Esophagus mucosa (tissue), 1 donor: ENCODE results near the gene IRAK4. TPM values are rescaled to one million over a fixed set of nuclear protein-coding genes. Genes with fewer than 3 reads are reported as not detected.
A peak's percentile ranks its signal among the peaks of the same experiment; 100 is the strongest.

ENCODE experiments used
- ATAC-seq: fragments of 200-7000 bp; cut with Tn5 transposase; one replicate; pipeline ENCODE4 v1.9.1; 2020
- total RNA-seq: library from RNA; stranded (reverse); gene quantifications from one replicate; pipeline ENCODE4 v1.2.4, GENCODE V29; 2023
- donor health status: DM: yes; HTN: yes; CAD: no.

IRAK4 gene
- total RNA-seq, 1 donor from 2014 or later = 15.1 TPM

DNA sequence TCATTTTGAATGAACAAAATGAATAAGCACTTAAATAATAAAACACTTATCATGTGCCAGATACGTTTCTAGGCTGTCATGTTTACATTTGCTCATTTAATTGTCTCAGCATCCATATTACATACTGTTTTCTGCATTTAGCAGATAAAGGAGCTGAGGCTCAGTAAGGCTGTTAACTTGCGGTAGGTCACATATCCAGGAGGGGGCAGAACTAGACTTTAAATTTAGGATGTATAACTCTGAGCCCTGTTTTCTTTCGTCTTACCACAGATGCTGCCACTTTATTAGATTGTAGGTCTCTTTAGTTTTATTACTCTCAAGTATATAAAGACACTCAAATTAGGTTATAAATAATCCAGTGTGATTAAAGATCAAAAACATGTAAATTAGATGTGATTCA, 17.7 kb downstream of the IRAK4 start:
- peak; percentile 54 for ATAC-seq

DNA sequence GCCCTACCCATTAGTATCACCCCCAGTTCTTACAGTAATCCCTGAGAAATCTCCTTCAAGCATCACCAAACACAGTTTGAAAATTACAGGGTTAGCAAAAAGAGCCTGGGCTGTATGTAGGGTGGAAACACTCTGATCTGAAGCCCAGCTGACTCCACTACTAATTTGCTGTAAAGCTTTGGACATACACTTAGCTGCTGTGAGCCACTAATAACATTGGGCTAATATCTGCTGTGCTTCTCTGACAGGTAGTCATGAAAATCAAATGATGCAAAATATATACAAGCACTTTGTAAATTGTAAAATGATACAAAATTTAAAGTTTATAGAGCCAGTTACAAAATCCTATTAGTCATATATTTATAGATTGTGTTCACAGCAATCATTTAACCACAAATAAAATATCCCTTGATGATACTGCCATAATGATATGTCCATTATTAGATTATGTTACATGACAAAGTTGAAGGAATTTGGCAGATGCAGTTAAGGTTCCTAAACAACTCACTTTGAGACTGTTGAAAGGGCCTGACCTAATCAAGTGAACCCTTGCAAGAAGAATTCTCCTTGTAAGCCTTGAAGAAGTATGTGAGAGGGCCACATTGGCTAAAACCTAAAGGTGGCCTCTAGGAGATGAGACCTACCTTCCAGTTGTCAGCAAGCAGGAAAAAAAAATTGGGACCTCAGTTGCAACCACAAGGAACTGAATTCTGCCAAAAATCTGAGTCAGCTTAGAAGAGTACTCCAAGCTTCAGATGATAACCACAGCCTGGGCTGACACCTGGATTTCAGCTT, 28.3 kb downstream of the IRAK4 start:
- no peak for ATAC-seq

DNA sequence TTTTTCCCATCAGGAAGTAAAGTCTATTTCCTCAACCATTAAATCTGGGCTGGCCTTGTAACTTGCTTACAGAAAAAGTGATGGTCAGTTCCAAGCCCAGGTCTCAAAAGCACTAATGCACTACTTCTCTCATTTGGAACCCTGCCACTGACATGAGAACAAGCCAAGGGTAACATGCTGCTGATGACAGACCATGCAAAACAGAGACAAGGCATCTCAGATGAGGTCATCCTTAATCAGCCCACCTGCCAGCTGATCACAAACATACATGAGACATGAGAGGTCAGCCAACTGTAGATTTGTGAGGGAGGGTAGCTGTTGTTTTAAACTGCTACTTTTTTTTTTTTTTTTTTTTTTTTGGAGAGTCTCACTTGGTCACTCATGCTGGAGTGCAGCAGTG, 31.2 kb downstream of the IRAK4 start:
- no peak for ATAC-seq

DNA sequence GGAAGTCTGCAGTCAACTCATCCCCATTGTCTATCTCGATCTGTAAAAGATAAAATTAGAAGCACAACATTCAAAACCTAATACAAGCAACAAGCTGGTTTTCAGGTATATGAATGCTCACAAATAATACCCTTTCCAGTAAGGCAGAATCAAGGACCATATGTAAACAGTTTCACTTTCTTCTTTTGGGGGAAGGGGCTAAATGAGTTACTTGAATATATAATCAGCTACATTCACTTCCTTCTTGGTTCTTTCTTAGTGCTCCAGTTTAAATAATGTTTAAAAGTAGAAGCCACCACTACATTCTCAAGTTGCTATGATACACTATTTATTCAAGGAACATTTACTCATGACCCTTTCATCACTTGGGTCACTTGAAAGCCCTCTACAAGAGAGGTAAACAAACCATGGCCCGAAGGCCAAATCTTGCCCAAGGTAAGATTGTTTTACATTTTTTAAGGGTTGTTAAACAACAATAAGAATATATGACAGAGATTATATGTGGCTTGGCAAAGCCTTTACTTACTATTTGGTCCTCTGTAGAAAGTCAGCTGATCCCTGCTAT, 37.0 kb downstream of the IRAK4 start:
- ATAC-seq = no peak

DNA sequence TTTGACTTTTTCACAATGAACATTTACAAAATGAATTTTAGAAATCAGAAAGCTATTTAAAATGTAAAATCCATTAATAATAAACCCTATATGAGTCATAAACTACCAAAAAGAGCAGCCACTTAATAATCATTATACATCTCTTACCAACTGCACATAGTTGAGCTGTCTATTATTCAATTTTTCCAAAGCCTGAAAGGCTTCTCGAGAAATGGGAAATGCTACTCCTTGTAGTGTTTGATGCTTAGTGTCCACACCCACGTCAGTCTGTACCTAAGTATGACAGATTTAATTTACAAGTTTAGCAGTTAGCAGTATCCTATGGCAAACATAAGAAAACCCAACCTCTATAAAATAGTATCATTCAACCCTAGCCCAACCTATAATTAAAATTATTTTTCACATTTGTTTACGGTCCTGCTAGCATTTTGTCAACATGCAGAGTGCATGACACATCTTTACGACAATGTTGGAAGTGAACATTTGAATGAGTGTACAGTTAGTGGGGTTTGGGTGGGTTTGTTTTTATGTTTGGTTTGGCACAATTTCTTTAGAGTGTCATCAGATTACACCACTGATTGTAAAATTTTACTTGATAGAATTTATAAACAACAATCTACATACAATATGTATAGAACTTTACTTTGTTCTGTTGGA, 38.9 kb downstream of the IRAK4 start:
- no peak for ATAC-seq

DNA sequence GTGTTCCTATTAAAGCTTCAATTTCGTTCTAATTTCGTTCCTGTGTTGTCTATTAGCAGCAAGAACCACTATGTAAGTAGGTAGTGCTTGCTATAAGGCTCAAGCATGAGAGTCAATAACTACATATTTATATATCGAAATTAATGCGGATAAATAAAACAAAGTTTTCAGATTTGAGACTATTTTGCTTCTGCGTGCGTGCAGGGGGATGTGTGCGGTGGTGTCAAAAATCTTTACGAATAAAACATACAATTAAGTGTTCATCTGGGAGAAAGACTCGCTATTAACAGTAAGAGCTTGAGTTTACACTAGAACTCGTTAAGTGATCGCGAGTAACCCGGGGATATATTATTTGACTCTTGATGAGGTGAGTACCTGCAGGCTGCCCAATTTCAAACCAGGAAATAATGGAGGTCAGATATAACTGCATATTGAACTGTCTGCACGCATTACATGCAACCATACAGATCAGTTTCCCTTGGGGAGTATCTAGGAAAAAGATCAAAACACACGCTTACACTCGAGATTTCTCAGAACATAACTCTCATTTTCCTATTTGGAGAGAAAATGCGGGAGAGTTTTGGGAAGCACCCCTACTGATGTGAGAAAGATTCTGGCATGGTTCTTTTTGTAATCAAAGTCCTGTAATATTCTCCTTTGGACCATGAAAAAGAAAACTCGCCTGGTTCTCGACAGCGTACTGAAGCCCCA, 46.6 kb downstream of the IRAK4 start:
- ATAC-seq = peak; percentile 34

DNA sequence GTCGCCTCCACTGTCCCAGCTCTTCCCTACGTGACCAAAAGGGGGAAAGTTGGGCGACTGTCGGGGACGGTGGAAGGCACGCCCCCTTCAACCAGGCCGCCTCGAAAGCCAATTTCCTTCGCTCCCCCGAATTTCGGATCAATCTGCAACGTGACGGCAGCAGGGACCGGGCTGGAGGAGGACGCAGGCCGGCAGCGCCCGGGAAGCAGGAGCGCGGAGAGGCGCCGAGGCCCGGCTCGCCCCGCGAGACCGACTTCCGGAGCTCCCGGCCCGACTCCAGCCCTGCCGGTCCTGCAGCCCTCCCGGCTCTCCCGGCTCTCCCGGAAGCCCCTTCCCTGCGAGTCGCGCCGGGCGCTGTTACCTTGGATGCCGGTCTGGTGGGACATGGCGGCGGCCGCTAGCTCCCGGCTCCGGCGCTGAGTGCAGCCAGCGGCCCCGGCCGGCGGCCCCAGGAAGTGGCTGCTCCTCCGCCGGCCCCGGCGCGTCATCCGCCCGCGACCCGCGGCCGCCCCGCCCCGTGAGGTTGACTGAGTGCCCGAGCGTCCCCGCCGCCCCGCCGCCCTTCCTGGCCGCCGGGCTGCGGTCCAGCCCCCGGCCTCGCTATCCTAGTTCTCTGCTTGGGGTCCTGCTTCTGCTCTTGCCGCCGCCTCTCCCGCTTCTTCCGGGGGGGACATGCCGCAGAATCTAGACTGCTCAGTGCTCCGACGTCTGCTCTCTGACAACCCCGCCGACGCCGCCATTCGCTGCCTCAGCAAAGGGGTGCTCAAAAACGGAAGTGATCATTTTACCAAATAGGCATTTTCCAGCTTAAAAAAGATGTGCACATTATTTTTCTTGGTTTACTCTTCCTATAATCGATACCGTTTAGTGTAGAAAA, 47.3 kb downstream of the IRAK4 start, which contains the start of gene TWF1:
TSS of gene TWF1 (minus strand) at position 458 of the 877 bp plus-strand sequence. CDS start at position 386, 72 bp downstream.
- ATAC-seq = peak; percentile 97

DNA sequence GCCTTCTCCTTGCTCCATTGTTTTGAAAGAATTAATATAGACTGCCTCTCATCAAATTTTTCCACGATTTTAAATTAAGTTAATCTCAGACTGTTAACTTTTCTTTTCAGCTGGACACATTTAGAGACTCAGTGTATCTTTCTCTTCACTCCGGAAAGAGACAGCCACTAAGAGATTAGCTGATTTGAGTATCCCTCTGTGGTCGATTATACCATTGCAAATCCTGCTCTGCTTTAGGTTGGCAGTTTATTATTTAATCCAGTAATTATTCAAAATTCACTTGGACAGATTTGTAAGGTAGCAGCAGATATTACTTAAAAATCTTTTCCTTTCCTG, 48.0 kb downstream of the IRAK4 start:
- ATAC-seq = no peak

DNA sequence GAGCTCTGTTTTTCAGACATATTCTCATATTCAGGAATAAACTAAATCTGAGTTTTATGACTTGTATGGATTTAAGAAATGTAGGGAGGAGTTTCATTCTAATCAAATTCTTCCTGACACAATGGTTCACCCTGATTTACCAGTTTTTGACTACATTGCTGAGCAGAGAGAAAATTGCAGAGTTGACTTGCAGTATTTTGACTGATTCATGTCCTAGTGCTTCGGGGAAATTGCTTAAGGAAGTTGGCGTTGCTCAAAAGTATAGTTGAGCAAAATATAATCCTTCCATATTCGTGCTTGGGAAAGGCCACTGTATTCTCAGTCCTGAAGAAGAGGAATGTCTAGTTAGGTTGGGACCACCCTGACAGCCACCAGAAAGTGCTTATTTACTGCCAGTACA, 48.6 kb downstream of the IRAK4 start:
- ATAC-seq = peak; percentile 73

DNA sequence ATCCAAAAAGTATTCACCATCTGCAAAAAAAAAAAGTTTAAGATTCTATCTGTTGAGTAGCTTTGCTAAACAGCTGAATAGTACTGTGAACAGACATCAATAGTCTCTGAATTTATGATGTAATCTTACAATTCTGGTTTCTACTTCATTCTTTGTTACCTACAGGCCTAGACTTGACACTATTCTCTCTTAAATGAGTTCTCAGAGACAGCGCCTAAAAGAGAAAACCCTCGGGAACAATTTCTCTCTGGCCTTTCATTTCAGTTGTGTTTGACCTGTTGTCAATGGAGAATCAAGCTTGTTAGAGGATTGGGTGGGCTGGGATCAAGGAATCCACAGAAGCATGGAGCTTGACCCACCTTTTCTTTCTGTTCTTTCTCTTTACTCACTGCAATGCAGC, 53.3 kb downstream of the IRAK4 start:
- peak; percentile 77 for ATAC-seq

DNA sequence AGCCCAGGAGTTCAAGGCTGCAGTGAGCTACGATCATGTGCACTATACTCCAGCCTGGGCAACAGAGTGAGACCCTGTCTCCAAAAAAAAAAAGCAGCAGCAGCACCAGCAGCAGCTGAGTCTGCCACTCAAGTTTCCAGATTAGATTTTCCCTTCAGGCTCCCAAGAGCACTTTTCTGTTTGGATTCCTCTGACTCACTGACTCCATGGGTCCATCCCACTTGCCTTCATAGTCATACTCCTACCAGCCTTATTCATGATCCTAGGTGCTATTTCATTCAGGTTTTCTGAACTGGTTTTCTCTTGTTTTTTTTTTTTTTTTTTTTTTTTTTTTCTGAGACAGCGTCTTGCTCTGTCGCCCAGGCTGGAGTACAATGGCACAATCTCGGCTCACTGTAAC, 54.2 kb downstream of the IRAK4 start:
- peak; percentile 93 for ATAC-seq

DNA sequence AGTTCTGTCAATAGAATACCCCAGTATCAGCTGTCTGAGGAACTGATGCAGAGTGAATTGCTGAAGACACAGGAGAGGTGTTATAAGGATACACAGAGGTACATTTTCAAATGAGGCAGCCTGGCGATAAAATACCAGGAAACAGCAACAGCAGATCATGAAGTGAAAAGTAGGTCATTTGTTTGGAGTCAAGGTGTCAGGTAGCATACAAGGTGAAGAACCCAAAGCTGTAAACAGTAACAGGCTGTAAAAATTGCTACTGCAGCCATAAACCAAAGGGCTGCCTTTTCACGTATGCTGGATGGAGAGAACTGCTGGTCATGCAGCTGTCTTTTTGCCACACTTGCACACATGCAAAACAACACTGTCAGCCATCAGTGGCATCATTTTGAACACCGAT, 56.7 kb downstream of the IRAK4 start:
- no peak for ATAC-seq

DNA sequence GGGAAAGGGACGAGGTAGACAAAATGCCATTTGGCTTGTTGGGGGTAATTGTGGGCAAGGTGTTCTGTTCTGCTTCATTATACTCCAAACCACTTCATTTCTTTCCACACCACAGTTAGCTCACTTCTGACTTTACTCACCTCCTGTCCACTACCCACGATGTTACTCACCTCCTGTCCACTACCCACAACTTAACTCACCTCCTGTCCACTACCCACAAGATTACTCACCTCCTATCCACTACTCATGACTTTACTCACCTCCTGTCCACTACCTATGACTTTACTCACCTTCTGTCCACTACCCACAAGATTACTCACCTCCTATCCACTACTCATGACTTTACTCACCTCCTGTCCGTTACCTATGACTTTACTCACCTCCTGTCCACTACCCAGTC, 57.4 kb downstream of the IRAK4 start:
- ATAC-seq = peak; percentile 43

DNA sequence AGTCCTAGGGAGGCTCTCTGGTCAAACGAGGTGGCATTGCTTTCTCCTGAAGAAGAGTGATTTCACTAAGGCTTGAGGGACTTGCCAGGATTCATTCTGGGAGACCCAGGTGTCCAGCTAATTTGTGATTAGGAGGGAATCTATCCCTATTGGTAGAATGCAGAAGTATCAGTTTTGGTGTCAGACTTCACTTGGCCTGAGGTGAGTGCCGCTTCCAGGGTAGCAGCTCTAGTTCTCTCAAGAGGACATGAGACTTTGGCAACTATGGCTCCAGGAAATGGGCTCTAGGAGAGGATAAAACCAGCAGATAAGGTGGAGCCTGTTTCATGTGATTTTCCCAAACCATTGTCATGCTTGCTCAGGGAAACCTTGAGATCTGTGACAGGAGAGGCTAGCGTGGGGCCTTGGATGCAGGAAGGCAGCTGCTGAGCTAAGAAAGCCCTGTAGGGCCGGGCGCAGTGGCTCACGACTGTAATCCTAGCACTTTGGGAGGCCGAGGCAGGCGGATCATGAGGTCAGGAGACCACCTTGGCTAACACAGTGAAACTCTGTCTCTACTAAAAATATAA, 65.5 kb downstream of the IRAK4 start:
- ATAC-seq = no peak

DNA sequence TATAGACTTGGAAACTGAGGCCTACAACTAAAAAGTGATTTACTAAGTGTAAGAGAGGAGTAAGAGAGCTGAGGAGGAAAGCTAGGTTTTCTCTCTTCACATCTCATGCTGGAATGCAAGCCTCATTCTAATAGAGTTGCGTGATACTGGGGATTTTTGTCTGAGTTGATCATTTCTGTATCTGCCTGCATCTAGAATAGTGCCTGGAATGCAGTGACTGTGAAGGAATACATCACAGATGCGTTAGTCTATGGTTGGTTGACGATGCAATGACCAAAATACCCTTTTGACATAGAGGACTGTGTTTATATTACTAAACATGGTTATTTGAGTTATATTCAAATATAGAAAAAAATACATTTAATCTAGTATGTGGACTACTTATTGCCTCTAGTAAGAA, 67.9 kb downstream of the IRAK4 start:
- ATAC-seq = no peak

DNA sequence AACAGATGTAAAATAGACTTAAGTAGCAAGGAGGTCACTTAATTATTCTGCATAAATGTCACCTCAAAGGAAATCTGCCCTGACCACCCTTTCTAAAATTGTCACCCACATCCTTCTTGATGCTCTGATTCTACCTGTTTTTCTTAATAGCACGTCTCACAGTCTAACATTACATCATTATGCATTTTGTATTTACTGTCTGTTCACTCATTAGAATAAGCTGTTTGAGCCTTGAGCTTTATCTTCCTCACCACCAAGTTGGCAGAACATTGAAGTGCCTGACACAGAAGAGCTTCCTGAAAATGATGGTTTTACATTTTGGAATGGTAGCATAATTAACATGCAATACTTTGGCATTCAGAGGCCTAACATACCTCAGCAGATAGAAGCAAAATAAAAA, 68.3 kb downstream of the IRAK4 start:
- ATAC-seq = no peak

DNA sequence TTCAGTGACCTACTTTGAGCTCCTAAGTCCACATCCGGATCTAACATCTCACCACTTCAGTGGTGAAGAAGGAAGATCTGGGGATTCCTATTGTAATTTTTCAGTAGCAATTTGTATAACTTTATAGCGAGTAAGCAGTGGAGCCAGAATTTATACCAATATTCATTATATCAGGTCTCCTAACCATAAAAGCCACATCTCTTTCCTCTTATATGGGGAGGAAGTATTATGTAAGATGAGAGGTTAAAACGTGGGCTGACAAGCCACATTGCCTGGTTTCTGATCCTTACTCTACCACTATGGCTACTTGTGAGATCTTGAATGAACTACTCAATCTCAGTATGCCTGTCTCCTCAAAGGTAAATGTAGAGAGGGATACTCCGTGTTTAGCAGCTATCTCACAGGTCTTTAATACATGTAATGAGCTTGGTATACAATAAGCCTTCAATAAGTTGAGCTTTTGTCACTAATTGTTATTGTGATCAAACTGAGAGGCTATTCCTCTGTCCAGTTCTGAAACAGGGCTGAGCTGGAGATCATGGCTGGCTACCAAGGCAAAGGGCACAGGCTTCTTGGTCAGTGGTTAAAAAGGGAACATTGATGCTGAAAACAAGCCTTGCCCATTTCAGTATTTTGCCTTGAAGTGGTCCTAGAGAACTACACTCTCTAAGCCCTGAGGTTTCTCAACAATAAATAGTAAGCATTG, 73.9 kb downstream of the IRAK4 start:
- no peak for ATAC-seq

DNA sequence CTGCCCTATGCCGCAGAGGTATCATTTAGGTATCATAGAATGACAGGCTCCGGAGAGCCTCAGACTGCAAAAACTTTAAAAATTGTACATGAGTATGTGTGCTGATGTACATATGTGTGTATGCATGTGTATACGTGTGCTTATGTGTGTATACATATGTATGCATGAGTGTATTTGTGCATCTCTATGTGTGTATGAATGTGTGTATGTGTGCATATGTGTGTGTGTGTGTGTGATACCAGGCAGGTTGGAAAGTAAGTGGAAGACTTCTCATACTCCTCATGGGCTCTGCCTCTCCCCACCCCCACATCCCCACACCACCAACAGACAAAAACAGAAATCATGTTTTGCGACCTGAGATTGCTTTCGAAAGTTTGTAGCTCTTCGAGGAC, 76.5 kb downstream of the IRAK4 start:
- ATAC-seq = peak; percentile 31

DNA sequence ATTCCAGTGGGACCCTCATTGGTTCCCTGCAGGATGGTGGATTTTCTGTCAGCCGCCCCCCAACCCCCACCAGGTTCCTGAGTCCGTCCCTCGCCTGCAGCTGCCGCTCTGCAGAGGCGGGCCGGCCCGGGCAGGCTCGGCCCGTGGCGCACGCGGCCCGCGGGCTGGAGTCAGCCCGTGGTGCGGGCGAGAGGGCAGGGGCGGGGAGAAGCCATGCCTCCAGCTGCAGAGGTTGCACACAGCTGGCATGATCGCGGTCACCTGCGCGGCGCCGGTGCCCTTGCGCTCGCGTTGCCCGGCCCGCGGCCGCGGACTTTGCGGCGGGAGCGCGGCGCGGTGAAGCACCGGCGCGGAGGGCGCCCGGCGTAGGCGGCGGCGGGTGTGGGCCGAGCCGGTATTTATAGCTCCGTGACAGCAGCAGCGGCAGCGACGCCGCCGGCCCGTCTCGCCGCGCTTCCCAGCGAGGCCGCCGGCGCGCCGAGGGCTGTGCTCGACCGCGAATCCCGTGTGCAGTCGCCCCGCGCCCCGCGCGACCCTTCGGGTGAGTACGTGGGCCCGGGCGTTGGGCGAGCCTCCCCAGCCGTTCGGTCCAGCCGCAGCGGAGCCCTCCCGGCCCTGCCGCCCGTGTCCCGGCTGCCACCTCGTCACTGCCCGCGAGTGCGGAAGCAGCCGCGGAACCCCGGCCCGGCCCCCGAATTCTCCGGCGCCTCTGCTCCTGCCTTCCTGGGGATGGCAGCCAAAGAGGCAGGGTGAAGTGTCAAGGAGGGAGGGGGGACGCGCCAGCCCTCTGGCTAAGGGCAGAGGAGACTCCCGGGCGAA, 77.1 kb downstream of the IRAK4 start, which contains the start of gene TMEM117:
TSS of gene TMEM117 (plus strand) at position 426 of the 819 bp plus-strand sequence.
- ATAC-seq = peak; percentile 79

DNA sequence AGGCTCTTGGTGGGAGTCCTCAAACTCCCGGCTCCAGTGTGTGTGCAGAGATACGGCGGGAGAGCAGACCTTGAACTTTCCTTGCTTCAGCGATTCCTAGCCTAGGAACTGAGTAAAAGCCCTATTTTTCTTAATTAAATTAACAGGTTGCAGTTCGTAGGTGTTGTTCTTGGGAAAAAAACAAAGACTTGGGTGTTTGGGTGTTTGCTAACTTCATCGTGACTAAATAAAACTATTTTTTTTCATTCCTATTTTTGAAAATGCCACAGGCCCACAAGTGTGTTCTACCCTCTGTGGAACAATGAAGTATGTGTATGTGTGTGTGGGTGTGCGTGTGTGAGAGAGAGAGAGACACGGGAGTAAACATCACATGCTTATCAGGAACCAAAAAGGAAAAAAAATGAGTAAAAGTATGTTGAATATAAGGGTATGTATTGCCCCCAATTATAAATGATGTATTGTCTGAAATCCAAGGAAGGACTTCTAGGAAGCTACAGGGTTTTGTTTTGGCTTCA, 77.8 kb downstream of the IRAK4 start:
- ATAC-seq = peak; percentile 35
